Caco-2 (cell line): ENCODE measurements around the gene TNS1. TPM values are rescaled to one million over a fixed set of nuclear protein-coding genes. Genes with fewer than 3 reads are reported as not detected.

ENCODE experiments used
- BruUV-seq: library from RNA; stranded (reverse); fragments of 400-500 nt; replicated peaks from 2 replicates; lab custom pipeline; 2021; lab: Mats Ljungman, UMichigan
- CTCF ChIA-PET: fragments of 300-600 bp; sonication (Branson Sonifier 250); formaldehyde crosslinking; loops from one replicate; lab custom pipeline; 2022; ENCODE audit warnings: antibody characterized with exemption; lab: Charles Lee
- POLR2A ChIA-PET: fragments of 300-600 bp; sonication (Branson Sonifier 250); formaldehyde crosslinking; loops from one replicate; lab custom pipeline; 2022; ENCODE audit warnings: antibody characterized with exemption; lab: Charles Lee
- DNase-seq, 2 experiments: peaks; one replicate each; pipeline versions ENCODE4 v3.0.0 to v3.0.0-alpha.2; 2020 to 2022
- H3K27me3 ChIP-seq: replicated peaks from 2 replicates; pipeline ENCODE4 v1.6.0; 2011; ENCODE audit warnings: low read length; ENCODE audit not compliant: control insufficient read depth, insufficient read depth
- H3K36me3 ChIP-seq: 2 replicates; pipeline ENCODE4 v1.5.1; 2011; ENCODE audit warnings: low read length; ENCODE audit not compliant: control insufficient read depth, insufficient read depth
- H3K4me1 ChIP-seq: fragments of 250-450 bp; sonication (Bioruptor Pico); 2 replicates; pipeline ENCODE4 v1.5.1; 2020; ENCODE audit warnings: mild to moderate bottlenecking
- H3K4me3 ChIP-seq: 2 replicates; pipeline ENCODE4 v1.5.1; 2011; ENCODE audit warnings: low read depth, mild to moderate bottlenecking, control low read depth, low read length
- H3K9me3 ChIP-seq: fragments of 250-450 bp; sonication (Bioruptor Pico); 2 replicates; pipeline ENCODE4 v1.5.1; 2020; ENCODE audit warnings: mild to moderate bottlenecking, moderate library complexity
- H3K27ac Mint-ChIP-seq: one replicate; pipeline ENCODE4 v1.8.0; 2022; ENCODE audit warnings: mixed read lengths; ENCODE audit not compliant: unreplicated experiment
- H3K27me3 Mint-ChIP-seq: one replicate; pipeline ENCODE4 v1.8.0; 2022; ENCODE audit warnings: mixed read lengths; ENCODE audit not compliant: insufficient read depth, unreplicated experiment
- H3K36me3 Mint-ChIP-seq: one replicate; pipeline ENCODE4 v1.8.0; 2022; ENCODE audit warnings: mild to moderate bottlenecking, mixed read lengths; ENCODE audit not compliant: insufficient read depth, unreplicated experiment
- H3K4me1 Mint-ChIP-seq: one replicate; pipeline ENCODE4 v1.8.0; 2022; ENCODE audit warnings: low read depth, mixed read lengths; ENCODE audit not compliant: unreplicated experiment
- H3K4me3 Mint-ChIP-seq: one replicate; pipeline ENCODE4 v1.8.0; 2022; ENCODE audit warnings: mild to moderate bottlenecking, moderate library complexity, mixed read lengths; ENCODE audit not compliant: unreplicated experiment
- H3K9me3 Mint-ChIP-seq: one replicate; pipeline ENCODE4 v1.8.0; 2022; ENCODE audit warnings: mixed read lengths; ENCODE audit not compliant: unreplicated experiment
- intact Hi-C: fragments of 100-400 bp; cut with micrococcal nuclease; formaldehyde crosslinking; loops from one replicate; pipeline ENCODE4 v1.10.0; 2022; ENCODE audit not compliant: unreplicated experiment
- total RNA-seq: library from RNA; stranded (reverse); gene quantifications from 2 replicates; pipeline ENCODE4 v1.2.3, GENCODE V29; 2022
- TF ChIP-seq, protein P1 (sequence below), 2 experiments: fragments of 200-600 bp in 1 of 2; IDR thresholded peaks; 1 replicate in 1 of 2; 2 replicates in 1 of 2; pipeline versions ENCODE4 v1.5.1 to v1.8.0; 2011 to 2022; ENCODE audit warnings: antibody characterized with exemption in 1 of 2, control low read depth in 1 of 2, inconsistent platforms in 1 of 2, low read depth in 1 of 2, low read length in 1 of 2, mild to moderate bottlenecking in 1 of 2, moderate library complexity in 1 of 2; ENCODE audit not compliant: insufficient read depth in 1 of 2, severe bottlenecking in 1 of 2, unreplicated experiment in 1 of 2

TNS1 gene
- total RNA-seq, 1 experiment from 2014 or later, result 16.1 TPM

DNA sequence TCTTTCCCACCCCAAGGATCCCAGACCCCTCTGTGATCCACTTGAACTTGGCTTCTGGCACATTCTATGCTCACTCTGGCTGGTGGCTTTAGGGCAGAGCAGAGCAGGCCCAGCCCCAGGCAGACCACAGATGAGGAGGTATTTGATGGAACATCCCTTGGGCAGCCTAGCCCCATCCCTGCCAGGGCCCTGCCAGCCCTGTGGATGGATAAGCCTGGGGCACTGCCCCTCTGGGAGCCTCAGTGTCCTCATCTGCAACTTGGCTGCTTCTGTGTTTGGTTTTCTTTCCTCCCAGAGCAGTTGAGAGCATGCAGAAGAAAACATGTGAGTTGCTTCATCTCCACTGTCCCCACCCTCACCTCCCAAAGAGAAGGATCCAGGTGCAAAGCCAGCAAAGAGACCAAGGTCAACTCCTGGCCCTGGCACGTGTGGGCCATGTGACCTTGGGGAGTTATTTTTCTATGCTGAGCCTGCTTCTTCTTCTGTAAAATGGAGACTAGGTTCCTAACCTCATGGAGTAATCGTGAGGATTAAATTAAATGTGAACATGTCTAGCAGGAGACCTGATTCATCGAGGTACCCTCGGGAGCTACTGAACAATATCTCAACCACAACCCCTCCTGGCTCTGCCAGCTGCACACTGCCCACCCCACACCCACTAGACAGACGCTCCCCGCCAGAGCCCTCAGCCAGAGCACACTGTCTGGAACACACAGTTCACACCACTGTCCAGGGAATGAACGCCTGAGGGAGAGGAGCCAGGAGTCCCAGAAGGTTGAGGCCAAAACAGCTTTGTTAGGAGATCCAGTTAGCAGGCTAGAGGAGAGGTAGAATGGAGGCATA, 14.6 kb upstream of the TNS1 start:
- TF ChIP-seq, protein P1, sequence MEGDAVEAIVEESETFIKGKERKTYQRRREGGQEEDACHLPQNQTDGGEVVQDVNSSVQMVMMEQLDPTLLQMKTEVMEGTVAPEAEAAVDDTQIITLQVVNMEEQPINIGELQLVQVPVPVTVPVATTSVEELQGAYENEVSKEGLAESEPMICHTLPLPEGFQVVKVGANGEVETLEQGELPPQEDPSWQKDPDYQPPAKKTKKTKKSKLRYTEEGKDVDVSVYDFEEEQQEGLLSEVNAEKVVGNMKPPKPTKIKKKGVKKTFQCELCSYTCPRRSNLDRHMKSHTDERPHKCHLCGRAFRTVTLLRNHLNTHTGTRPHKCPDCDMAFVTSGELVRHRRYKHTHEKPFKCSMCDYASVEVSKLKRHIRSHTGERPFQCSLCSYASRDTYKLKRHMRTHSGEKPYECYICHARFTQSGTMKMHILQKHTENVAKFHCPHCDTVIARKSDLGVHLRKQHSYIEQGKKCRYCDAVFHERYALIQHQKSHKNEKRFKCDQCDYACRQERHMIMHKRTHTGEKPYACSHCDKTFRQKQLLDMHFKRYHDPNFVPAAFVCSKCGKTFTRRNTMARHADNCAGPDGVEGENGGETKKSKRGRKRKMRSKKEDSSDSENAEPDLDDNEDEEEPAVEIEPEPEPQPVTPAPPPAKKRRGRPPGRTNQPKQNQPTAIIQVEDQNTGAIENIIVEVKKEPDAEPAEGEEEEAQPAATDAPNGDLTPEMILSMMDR (IDR thresholded peaks at IDR 0.05; ENCODE audit: insufficient read depth in 1 of 2, low read depth in 1 of 2, low read length in 1 of 2, severe bottlenecking in 1 of 2, unreplicated experiment in 1 of 2), result no peak

DNA sequence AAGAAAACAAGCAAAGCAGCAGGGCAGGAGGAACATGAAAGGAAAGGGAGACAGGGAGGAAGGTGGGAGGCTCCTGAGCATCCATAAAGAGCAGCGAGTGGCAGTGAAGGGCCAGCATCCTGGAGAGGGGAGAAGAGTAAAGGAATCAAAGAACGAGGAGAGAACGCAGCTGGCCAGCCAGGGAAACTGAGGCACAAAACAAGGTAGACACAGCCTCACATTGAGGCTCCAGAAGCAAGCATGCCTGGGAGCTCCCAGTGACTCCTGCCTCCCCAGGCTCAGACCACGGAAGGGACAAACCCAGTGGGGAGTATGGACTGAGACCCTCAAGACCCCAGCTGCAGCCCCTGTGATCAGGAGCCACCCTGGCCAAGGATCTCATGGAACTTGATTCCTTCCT, 14.0 kb upstream of the TNS1 start:
- no peaks in the 10 kb centered on the region for H3K4me1 ChIP-seq
- intact Hi-C loops, result no loop called here
- H3K4me3 Mint-ChIP-seq, result no peak overlapping the region
- DNase-seq, result no peak
- no peaks in the 10 kb centered on the region for H3K9me3 Mint-ChIP-seq
- ChIA-PET CTCF (interaction anchor here (1.3 kb wide), 1 partner anchor 23 kb away, joined by 3 read pairs; no protein-coding TSS in a partner anchor), POLR2A (no interaction called here)
- no peak overlapping the region for H3K4me3 ChIP-seq
- TF ChIP-seq, protein P1 (IDR thresholded peaks at IDR 0.05; ENCODE audit: insufficient read depth in 1 of 2, low read depth in 1 of 2, low read length in 1 of 2, severe bottlenecking in 1 of 2, unreplicated experiment in 1 of 2), result no peak
- no peaks in the 10 kb centered on the region for H3K9me3 ChIP-seq
- no peaks in the 10 kb centered on the region; the same call in 1 of the 2 replicates for H3K27me3 ChIP-seq
- no peak overlapping the region for H3K27ac Mint-ChIP-seq
- peaks cover 7% of the 10 kb centered on the region for H3K27me3 Mint-ChIP-seq
- BruUV-seq, result no TSS peak
- no peaks in the 10 kb centered on the region for H3K36me3 Mint-ChIP-seq
- H3K4me1 Mint-ChIP-seq, result no peaks in the 10 kb centered on the region
- no peaks in the 10 kb centered on the region for H3K36me3 ChIP-seq

More for the DNA sequence above, 14.6 kb upstream of the TNS1 start:
- Mint-ChIP-seq H3K27me3 (peaks cover 5% of the 10 kb centered on the region), H3K36me3 (no peaks in the 10 kb centered on the region), H3K27ac (no peak overlapping the region), H3K9me3 (no peaks in the 10 kb centered on the region), H3K4me3 (no peak overlapping the region), H3K4me1 (no peaks in the 10 kb centered on the region)
- H3K4me1 ChIP-seq, result no peaks in the 10 kb centered on the region
- no peak for DNase-seq
- no peaks in the 10 kb centered on the region for H3K36me3 ChIP-seq
- no peaks in the 10 kb centered on the region for H3K9me3 ChIP-seq
- ChIA-PET CTCF (interaction anchor here (1.3 kb wide), 1 partner anchor 23 kb away, joined by 3 read pairs; no protein-coding TSS in a partner anchor), POLR2A (no interaction called here)
- no TSS peak for BruUV-seq
- no peak overlapping the region for H3K4me3 ChIP-seq
- no peaks in the 10 kb centered on the region for H3K27me3 ChIP-seq
- intact Hi-C loops, result no loop called here

DNA sequence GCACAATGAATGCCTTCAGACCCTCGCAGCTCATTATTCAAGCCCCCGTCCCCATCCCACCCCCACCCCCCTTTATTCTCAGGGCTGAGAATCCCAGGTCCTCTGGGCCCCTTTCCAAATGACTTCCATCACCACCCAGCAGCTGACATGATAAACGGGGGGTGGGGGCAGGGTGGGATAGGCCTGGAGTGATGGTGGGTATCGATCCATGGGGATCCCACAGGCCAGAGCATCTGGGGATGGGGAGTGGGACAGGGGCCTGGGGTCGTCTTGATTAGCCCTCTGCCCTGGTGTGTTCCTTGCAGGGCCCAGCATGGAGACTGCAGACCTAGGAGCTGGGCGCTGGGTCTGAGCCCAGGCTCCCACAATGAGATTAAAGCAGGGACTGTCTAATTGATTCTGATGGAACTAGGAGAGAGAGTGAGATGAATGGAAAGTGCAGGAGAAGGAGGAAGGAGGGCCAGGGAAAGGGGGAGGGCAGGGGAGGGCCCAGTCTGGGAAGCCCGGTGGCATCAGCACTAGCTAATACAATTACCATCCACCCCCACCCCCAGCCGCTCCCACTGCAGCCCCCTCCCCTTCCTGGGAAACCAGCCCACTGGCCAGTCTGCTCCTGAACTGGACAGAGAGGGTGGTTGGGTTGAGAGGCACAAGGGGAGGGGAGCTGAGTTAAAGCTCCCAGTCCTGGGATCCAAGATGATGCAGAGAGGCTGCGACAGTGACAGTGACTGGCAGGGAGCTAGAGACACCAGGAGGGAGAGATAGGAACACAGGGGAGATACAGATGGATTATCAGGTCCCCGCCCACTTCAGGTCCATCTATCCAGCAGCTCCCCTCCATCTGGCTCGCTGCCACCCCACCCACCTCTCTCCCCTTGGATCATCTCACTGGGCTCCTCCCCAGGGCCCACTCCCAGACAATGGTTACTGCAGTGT, 13.1 kb upstream of the TNS1 start:
- Mint-ChIP-seq H3K36me3 (no peaks in the 10 kb centered on the region), H3K9me3 (no peaks in the 10 kb centered on the region), H3K27me3 (peaks cover 14% of the 10 kb centered on the region), H3K27ac (no peak overlapping the region), H3K4me3 (no peak overlapping the region), H3K4me1 (no peaks in the 10 kb centered on the region)
- TF ChIP-seq, protein P1 (IDR thresholded peaks at IDR 0.05; ENCODE audit: insufficient read depth in 1 of 2, low read depth in 1 of 2, low read length in 1 of 2, severe bottlenecking in 1 of 2, unreplicated experiment in 1 of 2), result no peak
- BruUV-seq, result no TSS peak
- no peaks in the 10 kb centered on the region; the same call in 1 of the 2 replicates for H3K27me3 ChIP-seq
- no peaks in the 10 kb centered on the region for H3K36me3 ChIP-seq
- POLR2A ChIA-PET, result no interaction called here
- DNase-seq, result no peak
- H3K4me1 ChIP-seq, result no peaks in the 10 kb centered on the region
- CTCF ChIA-PET, result interaction anchor here (0.7 to 1.3 kb wide), 2 partner anchors 22 to 1325 kb away, joined by 3 read pairs; no protein-coding TSS in a partner anchor
- H3K9me3 ChIP-seq, result no peaks in the 10 kb centered on the region
- intact Hi-C loops, result no loop called here
- no peak overlapping the region for H3K4me3 ChIP-seq
